Central memory CD4-positive, alpha-beta T cell (primary cell): ENCODE results near the gene MTMR6.

Source experiments
- DNase-seq: peaks from one replicate; pipeline ENCODE4 v3.0.0; 2022

Gene MTMR6

GRCh38 chr13:25276748-25277147 is 10.5 kb downstream of the MTMR6 start:
- no peak for DNase-seq

GRCh38 chr13:25268561-25268960 is 18.7 kb downstream of the MTMR6 start:
- no peak for DNase-seq

DNA sequence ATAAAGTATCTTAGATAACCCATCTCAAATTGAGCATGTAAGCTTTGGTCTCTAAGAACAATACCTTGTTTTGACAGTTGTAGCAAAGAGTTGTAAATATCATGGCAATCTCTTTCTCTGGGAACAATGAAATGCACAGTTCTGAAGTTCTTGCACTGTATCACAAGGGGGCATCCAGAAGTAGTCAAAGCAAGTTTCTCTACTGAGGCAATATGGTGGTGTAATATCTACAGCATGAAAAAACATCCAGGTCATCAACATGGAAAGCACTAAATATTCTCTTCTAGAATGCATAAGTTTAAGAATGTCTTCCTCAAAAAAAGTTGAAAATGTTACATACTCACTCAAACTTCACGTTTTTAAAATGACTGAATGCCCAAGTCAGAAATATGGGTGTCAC is 19.6 kb downstream of the MTMR6 start:
- DNase-seq = no peak

GRCh38 chr13:25266706-25267105 is 20.6 kb downstream of the MTMR6 start:
- DNase-seq = no peak

GRCh38 chr13:25262261-25262660 is 25.0 kb downstream of the MTMR6 start:
- DNase-seq = no peak

DNA sequence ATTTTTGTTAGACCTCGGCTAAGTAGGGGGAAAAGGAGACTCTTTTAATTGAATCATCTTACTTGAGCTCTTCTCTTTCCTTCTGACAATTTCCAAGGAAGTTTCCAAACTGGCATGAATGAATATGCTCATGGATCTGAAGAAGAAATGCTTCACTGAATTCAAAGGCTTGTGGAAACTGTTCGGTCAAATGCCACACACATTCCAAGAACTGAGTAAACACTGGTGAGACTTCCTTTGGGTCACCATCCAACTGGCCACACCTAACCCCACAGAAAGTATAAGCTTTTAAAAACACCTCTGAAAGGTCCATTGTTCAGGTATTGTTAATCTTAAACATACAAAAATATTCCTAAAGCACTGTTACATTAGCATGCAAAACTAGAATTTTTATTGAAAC is 33.6 kb downstream of the MTMR6 start:
- DNase-seq = no peak

GRCh38 chr13:25252752-25253151 is 34.5 kb downstream of the MTMR6 start:
- DNase-seq = no peak

GRCh38 chr13:25252225-25252624 is 35.1 kb downstream of the MTMR6 start:
- DNase-seq = no peak

DNA sequence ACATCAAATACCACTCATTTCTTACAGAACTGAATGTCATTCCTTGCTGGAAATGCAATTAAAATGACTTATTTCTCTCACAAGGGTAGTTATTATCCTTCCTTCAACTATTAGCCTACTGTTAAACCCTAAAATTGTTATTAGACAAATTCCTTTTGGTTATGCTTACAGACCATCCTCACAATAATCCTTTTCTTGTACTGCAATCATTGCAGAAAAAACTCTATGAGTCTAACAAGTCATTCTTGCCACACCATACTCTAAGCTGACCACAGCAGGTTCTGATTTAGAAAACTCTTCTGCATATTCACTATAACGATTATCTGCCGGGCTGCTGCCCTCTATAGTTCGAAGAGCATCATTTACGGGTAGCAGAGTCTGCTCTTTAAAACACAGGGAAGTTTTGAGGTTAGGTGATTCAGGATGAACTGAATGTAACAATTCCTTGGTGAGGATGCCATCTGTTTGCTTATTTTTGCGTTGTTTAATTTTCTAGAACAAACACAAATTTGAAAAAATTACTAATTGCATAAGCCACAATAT is 38.2 kb downstream of the MTMR6 start:
- no peak for DNase-seq

DNA sequence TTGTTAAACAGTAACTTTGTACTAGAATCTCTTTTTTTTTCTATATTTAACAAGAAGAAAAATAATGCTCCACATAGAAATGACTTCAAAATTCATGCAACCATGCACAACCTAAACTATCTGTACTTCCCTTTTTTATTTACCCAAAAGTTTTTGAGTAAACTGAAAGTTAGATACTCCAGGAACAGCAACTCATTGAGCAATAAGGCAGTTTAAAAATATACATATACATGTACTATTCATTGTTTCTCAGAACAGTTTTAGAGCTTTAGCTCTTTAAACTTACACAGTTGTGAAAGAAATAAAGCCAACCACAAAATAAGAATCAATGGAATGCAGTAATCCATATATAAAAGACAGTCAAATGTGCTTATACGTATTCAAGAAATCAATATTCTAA is 39.2 kb downstream of the MTMR6 start:
- DNase-seq = no peak

DNA sequence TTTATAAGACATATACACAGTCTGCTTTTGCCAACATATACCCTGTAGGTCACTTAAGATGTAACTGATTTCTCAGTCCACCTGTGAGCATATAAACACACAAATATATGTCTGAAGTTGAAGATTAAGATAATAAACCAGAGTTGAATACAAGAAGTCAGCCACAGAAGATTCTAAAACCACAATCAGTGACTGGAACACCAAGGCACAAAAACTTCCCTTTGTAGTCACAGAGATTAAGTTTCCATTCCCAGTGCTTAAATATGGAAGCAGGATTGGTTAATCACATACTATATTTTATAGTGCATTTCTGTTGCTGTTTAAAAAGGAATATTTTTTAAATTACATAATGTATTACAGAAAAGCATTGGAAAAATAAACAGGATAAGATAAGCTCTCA is 39.9 kb downstream of the MTMR6 start:
- no peak for DNase-seq

GRCh38 chr13:25244123-25244522 is 43.2 kb downstream of the MTMR6 start:
- DNase-seq = no peak

DNA sequence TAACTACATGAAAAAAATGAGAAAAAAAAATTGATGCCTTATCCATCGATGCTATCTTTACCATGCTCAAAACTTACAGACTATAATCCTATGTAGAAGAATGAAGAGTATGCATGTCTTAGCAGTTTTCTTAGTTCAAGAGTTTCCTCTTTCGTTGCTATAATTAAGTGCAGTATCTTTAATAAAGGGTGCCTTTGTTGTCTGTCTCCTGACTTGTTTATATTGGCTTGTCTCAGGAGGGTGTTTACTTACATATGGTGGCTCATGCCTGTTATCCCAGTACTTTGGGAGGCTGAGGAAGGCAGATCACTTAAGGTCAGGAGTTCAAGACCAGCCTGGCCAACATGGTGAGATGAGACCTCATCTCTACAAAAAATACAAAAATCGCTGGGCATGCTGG is 44.3 kb downstream of the MTMR6 start:
- DNase-seq = no peak

GRCh38 chr13:25241007-25241406 is 46.3 kb downstream of the MTMR6 start:
- no peak for DNase-seq

DNA sequence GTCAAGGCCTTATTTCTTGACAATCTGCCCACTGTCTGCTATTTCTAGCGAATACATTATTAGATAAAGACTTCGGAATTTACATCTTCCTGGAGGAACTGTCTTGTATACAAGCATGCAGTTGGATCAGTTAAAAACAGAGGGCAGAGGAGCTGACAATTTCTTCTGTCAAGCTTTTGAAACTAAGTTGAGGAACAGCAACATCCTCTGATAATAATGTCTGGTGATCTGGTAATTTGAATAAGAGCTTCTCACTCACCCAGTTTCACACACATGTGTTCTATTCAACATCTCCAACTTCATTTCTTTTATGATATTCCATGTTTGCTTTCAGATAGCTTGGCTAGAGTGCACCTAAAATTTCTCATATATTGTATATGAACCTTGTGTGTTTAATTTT is 50.2 kb downstream of the MTMR6 start:
- no peak for DNase-seq

DNA sequence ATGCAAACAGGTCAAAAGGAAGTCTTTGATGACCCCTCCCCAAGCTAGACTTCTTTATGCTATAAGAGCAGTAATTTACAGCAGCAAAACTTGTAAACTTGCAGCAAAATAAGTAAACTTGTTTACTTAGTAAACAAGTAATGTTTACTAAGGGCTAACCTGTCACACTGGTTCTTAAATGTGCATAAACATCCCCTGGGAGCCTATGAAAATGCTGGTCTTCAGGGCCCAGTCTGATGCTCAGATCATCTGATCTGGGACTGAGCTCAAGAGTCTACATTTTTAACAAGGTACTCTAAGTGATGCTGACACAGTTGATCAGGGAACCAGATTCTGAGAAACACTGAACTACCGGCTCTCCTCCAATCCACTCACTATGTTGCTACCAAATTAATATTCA is 53.4 kb downstream of the MTMR6 start:
- no peak for DNase-seq

- DNase-seq = no peak
Measured at GRCh38 chr13:25232937-25233515, 54.3 kb downstream of the MTMR6 start.

- DNase-seq = no peak
Measured at GRCh38 chr13:25231517-25231916, 55.8 kb downstream of the MTMR6 start.

- DNase-seq = no peak
Measured at GRCh38 chr13:25227690-25228089, 59.6 kb downstream of the MTMR6 start.

DNA sequence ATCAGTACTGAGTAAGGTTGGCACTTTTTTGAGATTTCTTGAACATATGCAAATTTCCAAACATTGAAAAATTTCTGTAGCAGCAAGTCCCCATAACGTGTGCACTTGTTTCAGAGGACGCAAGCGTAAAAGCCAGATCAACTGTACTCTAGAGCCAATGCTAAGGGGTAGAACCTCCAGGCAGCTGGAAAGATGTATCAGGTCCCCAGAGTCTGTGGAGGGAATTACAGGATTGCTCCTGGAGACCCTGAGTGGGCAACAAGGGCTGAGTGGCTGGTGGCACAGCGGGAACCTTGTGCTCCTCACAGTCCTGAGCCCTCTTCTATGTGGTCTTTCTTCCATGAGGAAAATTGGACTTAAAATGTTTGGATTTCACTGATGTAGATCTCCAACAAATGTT is 61.3 kb downstream of the MTMR6 start:
- no peak for DNase-seq

DNA sequence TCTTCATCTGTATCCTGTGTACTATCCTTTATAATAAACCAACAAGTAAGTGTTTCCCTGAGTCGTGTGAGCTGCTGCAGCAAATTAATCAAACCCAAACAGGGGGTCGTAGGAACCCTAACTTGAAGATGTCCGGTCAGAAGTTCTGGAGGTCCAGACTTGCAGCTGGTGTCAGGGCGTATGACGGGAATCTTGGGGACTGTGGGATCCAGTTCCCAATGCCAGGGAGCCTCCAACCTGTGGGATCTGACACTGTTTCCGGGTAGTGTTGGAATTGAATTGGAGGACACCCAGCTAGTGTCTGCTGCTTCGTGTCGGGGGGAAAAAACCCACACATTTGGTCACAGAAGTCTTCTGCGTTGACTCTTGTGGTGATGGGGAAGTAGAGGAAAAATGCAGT is 63.1 kb downstream of the MTMR6 start:
- no peak for DNase-seq

DNA sequence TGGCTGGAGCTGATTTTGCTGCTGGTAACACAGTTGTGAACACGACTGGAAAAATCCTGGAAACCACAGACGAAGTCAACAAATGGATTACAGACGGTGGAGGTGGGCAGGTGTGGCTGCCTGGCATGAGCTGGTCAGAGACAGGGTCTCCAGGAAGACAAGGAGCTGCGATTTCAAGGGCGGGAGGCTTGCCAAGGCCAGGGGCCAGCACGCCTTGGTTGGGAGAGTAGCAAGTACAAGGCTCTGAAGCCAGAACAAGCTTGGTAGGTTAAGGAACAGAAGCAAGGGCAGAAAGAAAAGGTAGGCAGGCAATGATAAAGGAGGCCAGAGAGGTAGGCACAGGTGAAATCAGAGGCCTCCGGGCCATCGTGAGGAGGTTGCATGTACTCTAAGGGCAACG is 64.5 kb downstream of the MTMR6 start:
- no peak for DNase-seq

GRCh38 chr13:25218019-25218418 is 69.3 kb downstream of the MTMR6 start:
- no peak for DNase-seq

DNA sequence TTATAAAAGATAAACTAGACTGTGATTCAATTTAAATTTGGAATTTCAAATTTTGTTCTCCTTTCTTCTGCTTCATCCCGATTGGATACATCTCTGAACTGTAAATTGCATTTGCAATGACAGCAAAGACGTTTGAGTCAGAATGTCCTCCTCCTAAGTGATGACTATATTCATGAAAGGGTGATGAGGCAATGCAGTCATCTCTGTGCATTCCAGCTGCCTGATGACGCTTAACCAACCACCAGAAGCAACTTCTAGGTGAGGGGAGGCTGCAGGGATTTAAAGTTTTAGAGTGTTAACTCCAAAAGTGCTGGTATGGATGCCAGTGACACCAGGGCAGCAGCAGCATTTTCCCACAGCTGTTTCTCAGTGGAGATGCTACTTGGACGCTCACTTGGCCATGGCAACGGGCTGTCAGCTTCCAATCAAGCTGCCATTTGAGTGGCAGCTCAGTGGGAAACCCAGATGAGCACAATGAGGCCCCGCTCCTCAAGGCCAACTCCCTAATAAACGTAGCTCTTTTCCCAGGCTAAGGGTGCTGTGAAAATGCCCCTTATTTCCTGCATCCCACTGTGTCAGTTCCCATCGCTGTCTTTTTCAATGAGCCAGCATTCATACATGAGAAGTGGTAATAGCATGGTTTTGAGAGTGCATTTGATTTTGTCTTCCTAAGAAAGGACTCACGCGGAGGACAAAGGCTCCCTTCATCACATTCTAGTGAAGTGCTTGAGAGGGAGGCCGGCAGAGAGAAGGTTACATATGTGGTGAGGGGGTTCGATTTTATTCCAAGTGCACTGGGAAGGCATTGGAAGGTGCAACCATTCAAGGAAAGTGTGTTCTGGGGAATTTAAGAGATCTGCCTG is 70.0 kb downstream of the MTMR6 start:
- no peak for DNase-seq

DNA sequence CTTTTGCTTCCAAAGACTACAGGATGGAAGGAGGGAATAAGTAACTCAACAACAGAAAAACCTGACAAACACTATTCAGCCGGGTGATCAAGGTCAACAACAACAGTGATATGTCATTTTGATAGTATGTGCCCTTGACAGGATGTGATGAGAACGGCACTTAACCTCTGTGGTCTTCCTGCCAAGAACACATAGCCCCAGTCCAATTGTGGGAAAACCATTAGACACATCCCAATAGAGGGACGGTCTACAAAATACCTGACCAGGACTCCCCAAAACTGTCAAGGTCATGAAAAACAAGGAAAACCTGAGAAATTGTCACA is 72.1 kb downstream of the MTMR6 start:
- no peak for DNase-seq
